Osteoblast (primary cell): Measurements from ENCODE around the gene SLC26A1. TPM values are rescaled to one million over a fixed set of nuclear protein-coding genes. Genes with fewer than 3 reads are reported as not detected.
"Not testable (repeated sequence)": the region's sequence is repeated elsewhere in the genome, so short reads cannot be mapped to it uniquely, and the experiment has no call there.

Experiments
- DNase-seq: peaks from one replicate; pipeline ENCODE4 v3.0.0; 2011; ENCODE audit warnings: low spot score, mixed read lengths; ENCODE audit not compliant: insufficient read length; ENCODE audit errors: missing footprints
- H2AFZ ChIP-seq: 2 replicates; pipeline ENCODE4 v1.6.0; 2011; ENCODE audit warnings: mild to moderate bottlenecking, low read length
- H3K27ac ChIP-seq: 2 replicates; pipeline ENCODE4 v1.5.1; 2011; ENCODE audit warnings: mild to moderate bottlenecking, low read depth, low read length, moderate library complexity
- H3K27me3 ChIP-seq: 2 replicates; pipeline ENCODE4 v1.6.0; 2012; ENCODE audit warnings: mild to moderate bottlenecking, control low read depth, inconsistent platforms, low read length, moderate library complexity; ENCODE audit not compliant: insufficient read depth
- H3K36me3 ChIP-seq: 2 replicates; pipeline ENCODE4 v1.5.1; 2011; ENCODE audit warnings: mild to moderate bottlenecking, low read length, control low read depth, moderate library complexity; ENCODE audit not compliant: insufficient read depth
- H3K4me1 ChIP-seq: 2 replicates; pipeline ENCODE4 v1.5.1; 2011; ENCODE audit warnings: mild to moderate bottlenecking, low read length, control low read depth, moderate library complexity; ENCODE audit not compliant: insufficient read depth
- H3K4me2 ChIP-seq: 2 replicates; pipeline ENCODE4 v1.6.0; 2011; ENCODE audit warnings: mild to moderate bottlenecking, low read length; ENCODE audit not compliant: insufficient read depth
- H3K4me3 ChIP-seq: fragments of 200-600 bp; sonication (generic); 3 replicates; pipeline ENCODE4 v1.5.1; 2012; ENCODE audit warnings: mild to moderate bottlenecking, low read length, inconsistent platforms; ENCODE audit not compliant: insufficient read depth
- H3K79me2 ChIP-seq: 2 replicates; pipeline ENCODE4 v1.6.0; 2012; ENCODE audit warnings: mild to moderate bottlenecking, low read length, control low read depth, inconsistent platforms; ENCODE audit not compliant: insufficient read depth
- H3K9me3 ChIP-seq: 2 replicates; pipeline ENCODE4 v1.5.1; 2011; ENCODE audit warnings: low read depth, low read length, control low read depth
- H4K20me1 ChIP-seq: 2 replicates; pipeline ENCODE4 v1.6.0; 2012; ENCODE audit warnings: mild to moderate bottlenecking, low read length, control low read depth; ENCODE audit not compliant: insufficient read depth
- CTCF ChIP-seq: IDR thresholded peaks from 2 replicates; pipeline ENCODE4 v1.5.1; 2011; ENCODE audit warnings: mild to moderate bottlenecking, low read depth, low read length, moderate library complexity; ENCODE audit errors: extremely low read depth
- total RNA-seq: library from RNA; depleted of rRNA; stranded (reverse); fragments of >200 nt; gene quantifications from 2 replicates; pipeline ENCODE4 v1.2.3, GENCODE V29; 2012

The SLC26A1 gene
- total RNA-seq, 1 donor: 0.36 TPM

GRCh38 chr4:984336-985054, 8.7 kb downstream of the SLC26A1 start:
- Histone ChIP-seq H3K4me3 (peak overlapping the region; percentile 63), H3K79me2 (peaks cover 9% of the 10 kb centered on the region), H3K27me3 (no peaks in the 10 kb centered on the region), H3K36me3 (no peaks in the 10 kb centered on the region), H3K9me3 (no peaks in the 10 kb centered on the region), H4K20me1 (peaks cover 14% of the 10 kb centered on the region), H3K4me2 (peak overlapping the region; percentile 96), H3K27ac (no peak overlapping the region), H3K4me1 (peaks cover 24% of the 10 kb centered on the region), H2AFZ (peak overlapping the region; percentile 76)
- DNase-seq: no peak
- no peak for TF ChIP-seq CTCF

GRCh38 chr4:982814-983213, 10.4 kb downstream of the SLC26A1 start:
- no peaks in the 10 kb centered on the region for H3K36me3 ChIP-seq
- no peak for TF ChIP-seq CTCF
- H3K4me1 ChIP-seq: peaks cover 26% of the 10 kb centered on the region
- no peak overlapping the region for H3K27ac ChIP-seq
- no peak overlapping the region for H2AFZ ChIP-seq
- DNase-seq: no peak
- no peaks in the 10 kb centered on the region for H3K9me3 ChIP-seq
- no peak overlapping the region for H3K4me3 ChIP-seq
- peaks cover 4% of the 10 kb centered on the region for H3K79me2 ChIP-seq
- H4K20me1 ChIP-seq: peaks cover 3% of the 10 kb centered on the region
- no peaks in the 10 kb centered on the region for H3K27me3 ChIP-seq
- no peak overlapping the region for H3K4me2 ChIP-seq

GRCh38 chr4:982291-982690, 10.9 kb downstream of the SLC26A1 start:
- no peak overlapping the region for H3K4me2 ChIP-seq
- peaks cover 23% of the 10 kb centered on the region for H3K4me1 ChIP-seq
- H3K9me3 ChIP-seq: no peaks in the 10 kb centered on the region
- no peaks in the 10 kb centered on the region for H3K27me3 ChIP-seq
- no peak overlapping the region for H3K4me3 ChIP-seq
- H3K36me3 ChIP-seq: no peaks in the 10 kb centered on the region
- H2AFZ ChIP-seq: no peak overlapping the region
- DNase-seq: no peak
- H3K79me2 ChIP-seq: peaks cover 2% of the 10 kb centered on the region
- H3K27ac ChIP-seq: no peak overlapping the region
- no peak for TF ChIP-seq CTCF
- no peaks in the 10 kb centered on the region for H4K20me1 ChIP-seq

- DNase-seq: peak; percentile 96
- Histone ChIP-seq H3K27me3 (no peaks in the 10 kb centered on the region), H4K20me1 (no peaks in the 10 kb centered on the region), H3K79me2 (no peaks in the 10 kb centered on the region), H3K4me3 (peak overlapping the region; percentile 48), H3K36me3 (no peaks in the 10 kb centered on the region), H3K27ac (no peak overlapping the region), H3K9me3 (no peaks in the 10 kb centered on the region), H3K4me2 (peak overlapping the region; percentile 60), H3K4me1 (peaks cover 6% of the 10 kb centered on the region), H2AFZ (peak overlapping the region; percentile 89)
- TF ChIP-seq CTCF: no peak
Observed at GRCh38 chr4:978957-979701, 14.1 kb downstream of the SLC26A1 start.

- Histone ChIP-seq H3K4me1 (peaks cover 15% of the 10 kb centered on the region), H3K79me2 (peaks cover 13% of the 10 kb centered on the region), H4K20me1 (peaks cover 16% of the 10 kb centered on the region)
- not testable (repeated sequence) for H3K4me3 ChIP-seq, H2AFZ ChIP-seq, H3K27ac ChIP-seq, DNase-seq, H3K9me3 ChIP-seq, H3K36me3 ChIP-seq, H3K4me2 ChIP-seq, H3K27me3 ChIP-seq
Observed at GRCh38 chr4:976016-976415, 17.2 kb downstream of the SLC26A1 start.
